GM12891 (cell line): ENCODE measurements around the gene WDFY2.

ENCODE experiments used
- DNase-seq: peaks from one replicate; pipeline ENCODE4 v3.0.0; 2011; ENCODE audit warnings: low spot score; ENCODE audit not compliant: insufficient read length
- FAIRE-seq: peaks from 2 replicates; lab custom pipeline; 2011; peaks lifted over from hg19 to GRCh38; lab: Jason Lieb, UNC
- PAX5 ChIP-seq: IDR thresholded peaks from 2 replicates; pipeline ENCODE4 v1.6.1; 2011; ENCODE audit warnings: low read length, moderate library complexity, mild to moderate bottlenecking; ENCODE audit not compliant: insufficient read depth, severe bottlenecking
- POLR2A ChIP-seq: IDR thresholded peaks from 2 replicates; pipeline ENCODE4 v1.6.1; 2011; ENCODE audit warnings: low read depth, low read length, control low read depth
- POLR2AphosphoS5 ChIP-seq: IDR thresholded peaks from 2 replicates; pipeline ENCODE4 v1.6.1; 2011; ENCODE audit warnings: low read depth, low read length, control low read depth
- POU2F2 ChIP-seq: IDR thresholded peaks from 2 replicates; pipeline ENCODE4 v1.6.1; 2011; ENCODE audit warnings: low read depth, mild to moderate bottlenecking, control low read depth, low read length, moderate library complexity
- SPI1 ChIP-seq: IDR thresholded peaks from 2 replicates; pipeline ENCODE4 v1.6.1; 2011; ENCODE audit warnings: low read depth, low read length, control low read depth
- TAF1 ChIP-seq: IDR thresholded peaks from 2 replicates; pipeline ENCODE4 v1.6.1; 2011; ENCODE audit warnings: low read depth, low read length, control low read depth

WDFY2 gene

DNA sequence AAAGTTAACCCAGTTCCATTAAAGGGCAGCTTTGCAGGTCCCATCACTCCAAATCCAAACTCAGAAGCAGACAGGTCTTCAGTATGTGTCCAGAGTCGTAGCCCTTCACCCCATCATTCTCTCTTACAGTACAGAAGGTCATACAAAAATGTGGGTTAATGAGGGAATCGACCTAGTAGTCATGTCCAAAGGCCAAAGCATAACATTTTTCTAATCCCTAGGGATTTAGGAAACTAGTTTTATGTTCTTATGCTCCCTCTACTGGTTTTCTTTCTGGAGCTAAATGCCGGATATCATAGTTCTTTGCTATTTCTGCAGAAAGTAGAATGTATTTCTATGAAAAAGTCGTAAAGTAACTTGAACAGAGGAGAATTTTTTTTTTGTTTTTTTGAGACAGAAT, 147.5 kb downstream of the WDFY2 start:
- DNase-seq = no peak
- no peak for TF ChIP-seq PAX5
- no peak for TF ChIP-seq POU2F2
- no peak for TF ChIP-seq TAF1
- TF ChIP-seq POLR2AphosphoS5 = no peak
- no peak for TF ChIP-seq SPI1
- no peak for TF ChIP-seq POLR2A
- no peak for FAIRE-seq

DNA sequence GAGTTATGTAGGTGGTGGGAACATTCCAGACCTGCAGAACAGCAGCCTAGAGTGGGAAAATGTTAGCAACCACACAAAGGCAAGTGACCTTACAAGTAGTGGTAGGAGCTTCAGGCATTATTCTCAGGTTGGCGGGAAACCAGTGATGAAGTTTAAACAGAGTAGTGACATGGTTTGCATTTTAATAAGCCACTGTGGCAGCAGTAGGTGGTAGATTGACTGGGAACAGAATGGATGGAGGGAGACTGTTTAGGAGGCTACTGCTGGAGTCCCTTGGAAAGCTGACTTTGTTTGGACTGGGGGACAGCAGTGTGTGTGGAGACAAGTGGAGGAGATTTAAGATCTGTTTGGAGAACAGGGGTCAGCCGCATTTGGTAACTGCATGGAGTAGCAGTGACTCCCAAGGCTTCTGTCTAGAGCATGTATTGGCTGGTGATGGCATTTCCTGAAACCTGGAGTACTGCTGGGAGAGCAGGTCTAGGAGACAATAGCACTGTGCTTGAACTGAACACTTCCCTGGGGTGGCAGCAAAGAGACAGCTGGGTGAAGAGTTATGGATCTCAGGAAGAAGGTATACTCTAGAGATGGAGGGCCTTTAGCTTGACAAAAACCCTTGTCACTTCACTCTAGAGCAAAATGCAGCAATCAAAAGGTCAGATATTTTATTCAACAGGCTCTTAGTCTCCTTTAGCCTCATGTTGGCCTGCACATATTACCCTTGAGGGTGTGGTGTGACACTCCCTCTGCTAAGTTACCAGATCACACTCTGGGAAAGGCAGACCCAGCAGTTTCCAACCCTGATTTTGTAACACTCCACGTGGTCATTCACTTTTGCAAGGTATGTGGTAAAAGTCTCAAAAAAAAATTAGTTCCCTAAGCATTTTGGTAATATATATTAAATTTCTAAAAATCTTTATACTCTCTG, 149.4 kb downstream of the WDFY2 start:
- TF ChIP-seq PAX5 (no peak), POLR2AphosphoS5 (no peak), POLR2A (no peak), TAF1 (no peak), POU2F2 (no peak), SPI1 (no peak)
- DNase-seq (no peak), FAIRE-seq (no peak)

DNA sequence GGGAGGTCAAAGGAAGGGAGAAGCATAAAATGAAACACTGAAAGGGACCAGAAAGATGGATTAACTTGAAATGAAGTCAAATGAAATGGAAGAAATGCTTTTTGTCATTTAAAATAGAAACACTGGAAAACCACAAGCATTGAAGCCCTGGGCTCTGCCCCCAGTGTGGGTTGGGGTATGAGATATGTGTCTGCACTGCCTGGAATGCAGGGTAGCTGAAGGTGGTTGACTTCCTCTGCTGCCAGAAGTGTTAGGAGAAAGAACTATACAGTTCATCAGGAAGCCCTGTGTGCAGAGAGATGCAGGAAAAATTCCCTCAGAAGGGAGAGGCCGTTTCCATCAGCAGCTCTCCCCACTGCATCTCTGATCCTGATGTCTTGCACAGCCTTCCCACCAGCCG, 150.5 kb downstream of the WDFY2 start:
- FAIRE-seq (no peak), DNase-seq (no peak)
- TF ChIP-seq SPI1 (no peak), POLR2A (no peak), POLR2AphosphoS5 (no peak), POU2F2 (no peak), PAX5 (no peak), TAF1 (no peak)

DNA sequence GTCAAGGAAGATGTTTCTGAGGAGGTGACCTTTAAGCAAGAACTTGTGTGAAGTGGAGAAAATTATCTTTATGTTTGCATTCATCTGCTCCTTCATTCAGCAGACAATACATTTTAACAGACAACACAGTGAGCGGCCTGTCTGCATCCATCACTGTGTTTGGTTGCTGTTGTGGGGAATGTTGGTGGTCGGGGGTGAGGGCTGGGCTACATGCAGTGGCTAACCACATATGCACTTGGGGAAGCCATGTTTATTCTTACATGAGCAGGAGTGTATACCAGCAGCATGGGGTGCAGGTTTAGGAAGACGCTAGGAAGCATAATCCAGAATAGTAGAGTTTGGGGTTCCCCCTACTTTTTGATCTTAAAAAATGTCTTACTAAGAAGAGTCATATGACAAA, 153.3 kb downstream of the WDFY2 start:
- peak; percentile 76 for FAIRE-seq
- no peak for DNase-seq
- TF ChIP-seq SPI1 (no peak), TAF1 (no peak), POLR2A (no peak), PAX5 (no peak)

DNA sequence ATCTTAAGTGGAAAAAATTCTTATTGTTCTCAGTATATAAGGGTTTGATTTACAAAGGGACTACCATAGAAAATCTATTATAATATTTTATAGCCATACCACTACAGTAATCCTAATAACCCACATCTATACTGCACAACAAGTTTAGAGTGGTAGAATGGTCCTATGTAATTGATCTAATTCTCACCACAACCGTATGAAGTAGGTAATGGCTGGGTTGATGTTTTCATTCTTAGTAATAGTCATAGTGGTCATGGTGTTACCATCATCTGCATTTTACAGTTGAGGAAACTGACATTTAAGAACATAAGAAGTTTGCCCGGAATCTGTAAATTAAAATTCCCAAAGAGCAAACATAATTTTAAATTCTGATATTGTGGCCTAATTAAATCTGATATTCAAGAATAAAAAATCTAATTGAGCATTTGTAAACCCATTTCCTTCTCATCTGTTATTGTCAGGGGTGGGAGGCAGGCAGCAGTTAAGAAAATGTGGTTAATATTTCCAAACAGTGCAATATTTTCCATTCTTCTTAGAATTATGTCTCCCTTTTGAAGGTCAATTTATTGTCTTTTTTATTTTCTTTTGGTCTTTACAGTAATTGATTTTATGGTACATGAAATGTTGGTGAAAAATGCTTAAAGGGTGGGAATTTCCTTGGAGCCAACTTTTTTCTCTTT, 154.1 kb downstream of the WDFY2 start:
- FAIRE-seq = peak; percentile 45
- no peak for DNase-seq
- no peak for TF ChIP-seq SPI1
- TF ChIP-seq POLR2A = no peak
- no peak for TF ChIP-seq POLR2AphosphoS5
- TF ChIP-seq POU2F2 = no peak
- no peak for TF ChIP-seq TAF1
- TF ChIP-seq PAX5 = no peak

DNA sequence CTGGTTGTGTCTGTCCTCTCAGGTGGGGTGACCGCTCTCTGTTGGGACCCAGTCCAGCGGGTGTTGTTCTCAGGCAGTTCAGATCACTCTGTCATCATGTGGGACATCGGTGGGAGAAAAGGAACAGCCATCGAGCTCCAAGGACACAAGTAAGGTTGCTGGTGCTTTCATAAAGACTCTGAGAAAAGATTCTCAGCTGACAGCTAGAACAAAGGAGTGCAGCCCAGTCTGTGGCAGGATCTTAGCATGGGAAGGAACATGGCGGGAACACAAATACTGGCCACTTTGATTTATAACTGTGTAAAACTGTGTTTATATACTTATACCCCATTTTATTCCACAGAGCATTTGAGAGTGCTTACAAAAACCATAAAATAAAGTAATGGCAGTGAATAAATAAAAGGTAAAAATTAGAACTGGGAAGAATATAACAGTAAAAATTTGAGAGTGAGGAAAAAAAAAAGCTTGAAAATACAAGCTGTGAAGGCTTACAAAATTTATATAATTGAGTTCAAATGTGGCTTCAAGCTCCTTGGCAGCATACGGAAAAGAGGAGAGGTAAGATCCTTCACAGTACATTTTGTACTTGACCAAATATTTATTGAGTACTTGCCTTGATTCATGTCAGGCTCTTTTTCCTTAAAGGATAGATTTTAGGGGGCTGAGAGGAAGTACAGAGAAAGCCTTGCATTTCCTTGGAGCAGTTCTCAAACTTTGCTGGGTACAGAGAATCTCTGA, 154.9 kb downstream of the WDFY2 start:
- DNase-seq (no peak), FAIRE-seq (no peak)
- no peak for TF ChIP-seq TAF1
- no peak for TF ChIP-seq PAX5
- TF ChIP-seq POU2F2 = no peak
- no peak for TF ChIP-seq POLR2A
- no peak for TF ChIP-seq SPI1
- no peak for TF ChIP-seq POLR2AphosphoS5

DNA sequence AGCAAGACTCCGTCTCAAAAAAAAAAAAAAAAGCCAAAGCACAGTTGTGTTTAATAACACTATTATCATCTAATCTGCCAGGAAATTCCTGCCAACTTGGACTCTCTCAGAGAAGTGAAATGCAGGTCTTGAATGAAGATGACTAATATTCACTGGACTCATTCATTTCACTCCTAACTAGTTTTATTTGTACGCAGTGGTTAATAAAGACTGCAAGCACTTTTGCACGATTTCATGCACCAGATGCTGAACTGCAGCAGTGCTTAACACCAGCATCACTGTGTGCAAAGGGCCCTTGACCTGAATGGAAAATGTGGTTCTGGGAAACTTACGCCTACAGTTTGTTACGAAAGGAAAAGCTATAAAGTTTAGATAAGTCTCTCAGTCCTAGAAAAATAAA, 156.4 kb downstream of the WDFY2 start:
- no peak for DNase-seq
- FAIRE-seq = no peak
- TF ChIP-seq SPI1 = no peak
- no peak for TF ChIP-seq PAX5
- no peak for TF ChIP-seq POU2F2
- TF ChIP-seq POLR2A = no peak

DNA sequence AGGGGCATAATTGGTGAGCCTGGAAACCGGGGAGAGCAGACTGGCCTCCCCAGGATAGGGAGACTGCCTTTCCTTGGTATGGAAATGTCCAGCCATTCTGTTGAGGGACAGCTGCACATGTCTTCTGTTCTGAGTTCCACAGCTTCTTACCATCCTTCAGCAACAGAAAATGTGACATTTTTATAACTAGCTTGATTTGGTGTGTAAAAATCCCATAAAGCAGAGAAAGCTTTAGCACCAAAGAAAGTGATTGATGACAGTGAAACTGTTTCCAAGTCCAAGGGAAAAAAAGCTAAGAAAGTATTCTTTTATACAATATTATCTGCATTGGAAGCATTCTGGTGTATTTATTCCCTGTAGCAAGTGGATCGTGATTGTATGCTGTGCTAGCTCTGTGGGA, 157.8 kb downstream of the WDFY2 start:
- TF ChIP-seq PAX5 (no peak), POLR2AphosphoS5 (no peak), POU2F2 (no peak)
- FAIRE-seq (no peak), DNase-seq (no peak)

DNA sequence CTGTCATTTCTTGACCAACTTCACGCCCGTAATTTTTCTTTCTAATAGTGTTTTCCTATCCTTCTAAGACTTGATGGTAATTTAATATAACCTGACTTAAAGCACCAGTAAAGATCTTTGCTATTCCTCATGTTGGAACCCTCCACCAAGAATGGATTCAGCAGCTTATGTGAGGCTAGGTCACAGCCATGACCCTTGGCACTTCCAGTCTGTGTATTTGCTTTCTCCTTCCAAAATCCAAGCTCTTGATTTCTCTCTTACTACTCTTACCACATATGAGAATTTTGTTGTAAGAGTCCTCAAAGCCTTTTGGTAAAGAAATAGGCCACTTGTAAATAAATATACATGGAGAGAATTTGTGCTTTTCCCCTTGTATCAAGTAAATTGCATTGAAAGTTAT, 158.3 kb downstream of the WDFY2 start:
- no peak for DNase-seq
- TF ChIP-seq SPI1 = no peak
- no peak for TF ChIP-seq POLR2AphosphoS5
- no peak for TF ChIP-seq TAF1
- no peak for TF ChIP-seq POLR2A
- no peak for TF ChIP-seq PAX5
- TF ChIP-seq POU2F2 = no peak
- no peak for FAIRE-seq

DNA sequence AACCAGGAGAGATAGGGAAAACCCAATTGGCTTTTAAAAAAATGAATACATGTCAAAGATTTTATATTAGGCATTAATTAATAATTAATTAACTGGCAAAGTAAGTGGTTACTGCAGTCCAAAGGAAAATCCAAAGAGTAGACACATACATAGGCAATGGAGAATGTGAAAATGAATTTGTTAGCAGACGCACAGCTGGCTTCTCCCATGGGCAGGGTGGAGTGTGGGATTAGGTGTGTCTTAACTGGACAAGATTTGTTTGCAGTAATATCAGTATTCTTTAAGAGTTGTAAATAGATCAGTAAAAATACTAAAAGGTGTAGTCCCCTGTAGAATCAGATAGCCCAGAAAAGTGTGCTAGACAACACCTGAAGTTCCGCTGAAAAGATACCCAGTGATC, 161.0 kb downstream of the WDFY2 start:
- no peak for FAIRE-seq
- no peak for DNase-seq
- TF ChIP-seq POLR2AphosphoS5 (no peak), POU2F2 (no peak), POLR2A (no peak), TAF1 (no peak), SPI1 (no peak), PAX5 (no peak)

DNA sequence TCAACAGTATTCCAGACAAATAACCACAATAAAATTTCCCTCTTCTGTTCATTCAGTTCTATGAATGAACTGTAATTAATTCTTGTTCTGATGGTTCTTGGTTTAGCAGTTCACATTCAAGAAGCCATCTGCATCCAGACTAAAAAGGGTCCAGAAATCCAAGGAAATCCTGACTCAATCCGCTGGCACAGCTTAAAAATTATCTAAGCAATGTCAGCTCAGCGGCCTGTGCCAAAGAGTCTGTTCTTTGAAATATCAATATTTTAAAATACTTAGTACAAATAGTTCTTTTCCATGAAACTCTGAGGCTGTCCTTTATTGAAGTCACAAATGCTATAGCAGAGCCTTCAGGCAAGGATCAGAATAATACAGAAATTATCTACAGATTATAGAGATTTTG, 162.5 kb downstream of the WDFY2 start:
- DNase-seq (no peak), FAIRE-seq (no peak)
- no peak for TF ChIP-seq TAF1
- no peak for TF ChIP-seq POLR2A
- no peak for TF ChIP-seq PAX5
- no peak for TF ChIP-seq SPI1
- no peak for TF ChIP-seq POLR2AphosphoS5
- no peak for TF ChIP-seq POU2F2
